ENCODE measurements around the gene ZNF516. TPM values are rescaled to one million over a fixed set of nuclear protein-coding genes. Genes with fewer than 3 reads are reported as not detected.

The ZNF516 gene
- total RNA-seq, 1 donor = 27.7 TPM

DNA sequence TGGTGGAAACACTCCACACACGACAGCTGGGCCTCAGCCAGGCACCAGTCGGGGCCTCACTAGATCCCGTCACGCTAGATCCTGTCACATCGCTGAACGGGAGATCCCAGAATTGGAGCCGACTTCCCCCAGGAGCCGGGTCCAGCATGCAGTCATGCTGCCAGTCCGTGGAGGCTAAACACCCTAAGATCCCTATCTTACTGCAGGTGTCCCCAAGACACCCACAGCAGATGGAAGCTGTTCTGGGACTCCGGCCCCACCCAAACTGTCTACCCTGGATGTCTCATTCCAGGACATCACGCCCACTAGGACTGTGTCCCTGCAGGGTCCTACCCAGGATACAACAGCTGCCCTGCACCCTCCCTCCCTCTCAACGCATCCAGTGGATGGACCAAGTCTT, 23.4 kb downstream of the ZNF516 start:
- Histone ChIP-seq H3K4me1 (ENCODE audit: insufficient read depth, low read length) (peaks cover 77% of the 10 kb centered on the region), H3K27me3 (ENCODE audit: insufficient read depth, low read length) (no peaks in the 10 kb centered on the region), H3K9me3 (ENCODE audit: low read depth, low read length) (no peaks in the 10 kb centered on the region), H3K4me3 (ENCODE audit: low read length) (no peak overlapping the region)

DNA sequence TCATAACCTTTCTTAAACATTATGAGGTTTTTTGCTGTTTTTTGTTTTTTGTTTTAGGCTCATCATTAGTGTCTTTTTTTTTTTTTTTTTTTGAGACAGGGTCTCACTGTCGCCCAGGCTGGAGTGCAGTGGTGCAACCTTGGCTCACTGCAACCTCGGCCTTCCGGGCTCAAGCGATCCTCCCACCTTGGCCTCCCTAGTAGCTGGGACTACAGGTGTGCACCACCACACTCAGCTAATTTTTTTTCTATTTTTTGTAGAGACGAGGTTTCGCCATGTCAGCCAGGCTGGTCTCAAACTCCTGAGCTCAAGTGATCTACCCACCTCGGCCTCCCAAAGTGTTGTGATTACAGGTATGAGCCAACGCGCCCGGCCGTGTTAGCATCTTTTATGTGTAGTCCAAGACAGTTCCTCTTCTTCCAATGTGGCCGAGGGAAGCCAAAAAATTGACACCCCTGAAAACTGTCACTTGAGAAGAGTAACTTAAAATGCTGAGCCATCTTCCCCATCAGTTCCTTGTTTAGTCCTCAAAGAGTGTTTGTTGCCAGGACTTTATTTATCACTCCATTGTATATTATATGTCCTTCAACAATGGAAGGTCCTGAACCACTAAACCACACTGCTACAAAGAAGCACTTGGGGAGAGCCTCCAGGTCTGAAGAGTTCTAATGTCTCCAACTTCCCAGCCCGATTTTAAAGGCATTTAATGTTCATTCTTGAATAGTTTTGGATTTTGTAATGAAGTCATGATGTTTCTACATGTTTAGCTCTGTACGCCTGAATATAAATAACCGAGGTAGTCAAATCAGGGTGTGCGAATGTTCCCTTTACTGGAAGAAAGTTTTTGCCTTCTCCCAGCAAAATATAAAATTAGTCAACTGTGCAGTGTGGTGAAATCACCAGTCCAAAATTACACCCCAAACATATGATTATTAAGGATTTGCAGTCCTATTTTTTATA, 26.4 kb downstream of the ZNF516 start:
- Histone ChIP-seq H3K27me3 (ENCODE audit: insufficient read depth, low read length) (no peaks in the 10 kb centered on the region), H3K4me1 (ENCODE audit: insufficient read depth, low read length) (peaks cover 66% of the 10 kb centered on the region), H3K9me3 (ENCODE audit: low read depth, low read length) (no peaks in the 10 kb centered on the region), H3K4me3 (ENCODE audit: low read length) (no peak overlapping the region)

DNA sequence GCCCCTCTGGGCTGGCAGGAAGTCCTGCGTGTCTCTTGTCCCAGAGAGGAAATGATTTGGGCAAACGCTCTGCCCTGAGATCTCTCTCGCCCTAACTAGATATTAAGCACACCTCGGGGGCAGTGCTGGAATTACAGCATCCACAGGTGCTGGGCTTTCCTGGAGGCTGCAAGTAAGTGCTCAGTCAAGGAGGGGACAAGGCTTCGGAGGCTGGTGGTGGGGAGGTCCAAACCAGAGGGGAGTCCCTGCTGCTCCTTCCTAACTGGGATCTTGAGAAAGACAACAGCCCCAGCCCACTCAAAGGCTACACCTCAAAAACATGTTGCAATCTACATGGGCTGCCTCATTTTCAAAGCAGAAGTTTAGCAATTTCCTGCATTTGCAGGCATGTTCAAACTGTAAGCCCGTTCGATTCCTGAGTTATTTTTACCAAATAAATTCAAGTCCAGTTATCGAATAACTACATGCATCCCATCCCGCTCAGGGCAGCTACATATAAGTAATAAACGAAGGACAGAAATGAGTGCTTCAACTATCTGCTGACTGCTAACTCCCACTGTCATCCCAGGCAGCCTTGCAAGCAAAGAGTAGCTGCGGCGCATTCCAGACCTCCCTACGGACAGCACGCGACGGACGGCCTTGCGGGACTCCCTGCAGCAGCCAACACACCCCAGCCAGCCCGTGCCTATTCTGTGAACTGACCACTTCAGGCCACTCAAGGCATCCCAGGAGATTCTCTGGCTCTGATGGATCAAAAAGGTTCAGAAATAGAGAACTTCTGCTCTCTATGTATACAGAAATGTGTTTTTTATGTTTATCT, 27.5 kb downstream of the ZNF516 start:
- Histone ChIP-seq H3K27me3 (ENCODE audit: insufficient read depth, low read length) (no peaks in the 10 kb centered on the region), H3K4me3 (ENCODE audit: low read length) (no peak overlapping the region), H3K4me1 (ENCODE audit: insufficient read depth, low read length) (peaks cover 61% of the 10 kb centered on the region), H3K9me3 (ENCODE audit: low read depth, low read length) (no peaks in the 10 kb centered on the region)

DNA sequence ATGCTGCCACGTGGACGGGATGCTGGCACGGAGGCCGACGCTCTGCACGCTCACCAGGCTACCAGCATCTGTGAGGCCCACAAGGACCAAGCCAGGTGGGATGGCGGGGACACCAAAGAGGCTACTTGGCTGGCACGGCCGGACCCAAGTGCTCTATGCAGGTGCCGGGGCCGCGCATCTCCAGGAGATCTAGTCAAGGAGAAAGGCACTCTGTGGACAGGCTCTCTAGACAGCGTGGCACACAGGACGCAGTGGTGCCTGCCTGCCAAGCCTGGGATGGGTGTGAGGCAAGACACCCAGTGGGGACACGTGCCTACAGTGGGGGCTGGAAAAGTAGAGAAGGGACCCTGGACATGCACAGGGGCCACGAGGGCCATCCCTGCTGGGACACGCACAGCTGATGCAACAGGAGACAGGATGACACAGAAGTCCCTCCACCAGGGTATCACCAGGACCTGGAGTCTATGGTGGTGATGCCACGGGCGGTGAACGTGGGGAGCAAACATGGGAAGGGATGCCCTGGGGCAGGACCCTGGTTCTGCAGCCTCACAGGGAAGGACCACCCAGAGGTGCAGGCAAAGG, 28.5 kb downstream of the ZNF516 start:
- Histone ChIP-seq H3K27me3 (ENCODE audit: insufficient read depth, low read length) (no peaks in the 10 kb centered on the region), H3K9me3 (ENCODE audit: low read depth, low read length) (no peaks in the 10 kb centered on the region), H3K4me1 (ENCODE audit: insufficient read depth, low read length) (peaks cover 50% of the 10 kb centered on the region), H3K4me3 (ENCODE audit: low read length) (no peak overlapping the region)

DNA sequence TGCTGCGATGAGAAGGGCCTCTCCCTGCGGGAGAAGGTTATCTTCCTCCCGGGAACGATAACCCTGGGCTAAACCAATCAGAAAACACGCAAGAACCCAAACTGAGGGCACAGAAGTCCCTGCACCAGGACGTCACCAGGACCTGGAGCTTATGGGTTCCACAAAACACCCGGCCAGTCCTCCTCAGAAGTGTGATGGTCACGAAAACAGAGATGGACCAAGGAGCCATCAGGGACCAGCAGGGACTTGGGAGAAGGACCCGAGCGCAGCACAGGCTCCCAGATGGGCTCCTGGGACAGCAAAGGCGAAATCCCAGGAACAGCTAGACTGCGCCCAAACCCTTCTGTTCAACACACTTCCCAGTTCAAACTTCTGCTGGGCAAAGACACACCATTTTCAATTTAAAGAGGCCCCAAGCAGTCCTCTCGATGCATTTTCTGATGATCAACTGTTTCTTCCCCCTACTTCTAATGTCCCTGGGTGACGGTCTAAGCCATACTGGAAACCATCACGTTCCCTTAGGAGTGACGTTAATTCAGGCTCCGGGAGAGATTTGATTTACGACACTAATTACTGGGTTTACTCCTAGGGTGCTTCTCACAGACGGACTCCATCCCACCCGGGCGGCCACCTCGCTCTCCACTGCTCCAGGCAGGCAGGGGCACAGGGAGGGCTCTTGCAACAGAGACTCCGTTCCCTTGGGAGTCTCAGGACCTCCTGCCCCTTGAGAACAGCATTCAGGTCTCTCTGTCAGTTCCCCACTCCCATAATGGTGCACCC, 29.2 kb downstream of the ZNF516 start:
- Histone ChIP-seq H3K4me1 (ENCODE audit: insufficient read depth, low read length) (peaks cover 47% of the 10 kb centered on the region), H3K9me3 (ENCODE audit: low read depth, low read length) (no peaks in the 10 kb centered on the region), H3K27me3 (ENCODE audit: insufficient read depth, low read length) (no peaks in the 10 kb centered on the region), H3K4me3 (ENCODE audit: low read length) (no peak overlapping the region)

DNA sequence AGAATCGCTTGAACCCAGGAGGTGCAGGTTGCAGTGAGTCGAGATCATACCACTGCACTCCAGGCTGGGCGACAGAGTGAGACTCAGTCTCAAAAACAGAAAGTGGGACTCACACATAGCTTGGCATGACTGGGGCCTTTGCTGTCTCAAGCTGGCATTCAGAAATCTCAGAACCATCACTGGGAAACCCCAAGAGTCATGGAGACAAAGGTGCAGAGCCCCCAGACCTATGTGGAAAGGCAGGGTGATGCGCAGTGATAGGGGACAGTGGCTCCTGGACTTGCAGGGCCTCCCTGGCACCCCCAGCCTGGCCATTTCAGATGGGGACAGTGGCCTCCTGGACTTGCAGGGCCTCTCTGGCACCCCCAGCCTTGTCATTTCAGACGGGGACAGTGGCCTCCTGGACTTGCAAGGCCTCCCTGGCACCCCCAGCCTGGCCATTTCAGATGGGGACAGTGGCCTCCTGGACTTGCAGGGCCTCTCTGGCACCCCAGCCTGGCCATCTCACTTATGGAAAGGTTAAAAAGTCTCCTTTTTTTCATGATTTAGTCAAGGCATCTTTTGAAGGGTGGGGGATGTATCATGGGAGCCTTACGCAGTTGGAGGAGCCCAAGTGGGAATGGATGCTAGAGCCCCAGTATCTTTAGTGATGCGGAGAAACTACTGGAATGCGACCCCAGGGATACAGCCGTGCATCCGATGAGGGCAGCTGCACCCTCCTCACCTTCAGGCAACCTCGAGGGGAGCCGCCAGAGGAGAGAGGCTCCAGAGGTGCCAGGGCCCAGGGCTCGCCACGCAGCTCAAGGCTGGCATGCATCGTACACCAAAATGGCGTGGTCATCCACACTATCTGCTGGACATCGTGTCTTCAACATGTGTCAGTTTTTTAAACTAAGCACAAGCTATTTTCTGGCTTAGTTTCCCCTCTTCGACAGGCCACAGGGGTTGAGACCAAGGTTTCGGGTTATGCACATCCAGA, 30.5 kb downstream of the ZNF516 start:
- Histone ChIP-seq H3K4me1 (ENCODE audit: insufficient read depth, low read length) (peaks cover 45% of the 10 kb centered on the region), H3K27me3 (ENCODE audit: insufficient read depth, low read length) (no peaks in the 10 kb centered on the region), H3K4me3 (ENCODE audit: low read length) (no peak overlapping the region), H3K9me3 (ENCODE audit: low read depth, low read length) (no peaks in the 10 kb centered on the region)

DNA sequence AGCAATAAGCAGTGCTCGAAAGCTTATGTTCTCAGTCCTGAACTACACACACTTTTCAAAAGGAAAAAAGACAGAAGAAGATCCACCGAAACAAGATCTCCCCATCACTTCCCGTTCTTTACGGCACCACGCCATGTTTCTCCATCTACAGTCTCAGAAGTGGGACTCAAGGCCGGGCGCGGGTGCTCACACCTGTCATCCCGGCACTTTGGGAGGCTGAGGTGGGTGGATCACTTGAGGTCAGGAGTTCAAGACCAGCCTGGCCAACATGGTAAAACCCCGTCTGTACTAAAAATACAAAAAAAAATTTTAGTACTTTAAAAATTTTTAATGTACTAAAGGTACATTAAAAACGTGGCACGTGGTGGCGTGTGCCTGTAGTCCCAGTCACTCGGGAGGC, 31.2 kb downstream of the ZNF516 start:
- no peak overlapping the region for H3K4me3 ChIP-seq (ENCODE audit: low read length)
- H3K27me3 ChIP-seq (ENCODE audit: insufficient read depth, low read length) = no peaks in the 10 kb centered on the region
- peaks cover 42% of the 10 kb centered on the region for H3K4me1 ChIP-seq (ENCODE audit: insufficient read depth, low read length)
- no peaks in the 10 kb centered on the region for H3K9me3 ChIP-seq (ENCODE audit: low read depth, low read length)

DNA sequence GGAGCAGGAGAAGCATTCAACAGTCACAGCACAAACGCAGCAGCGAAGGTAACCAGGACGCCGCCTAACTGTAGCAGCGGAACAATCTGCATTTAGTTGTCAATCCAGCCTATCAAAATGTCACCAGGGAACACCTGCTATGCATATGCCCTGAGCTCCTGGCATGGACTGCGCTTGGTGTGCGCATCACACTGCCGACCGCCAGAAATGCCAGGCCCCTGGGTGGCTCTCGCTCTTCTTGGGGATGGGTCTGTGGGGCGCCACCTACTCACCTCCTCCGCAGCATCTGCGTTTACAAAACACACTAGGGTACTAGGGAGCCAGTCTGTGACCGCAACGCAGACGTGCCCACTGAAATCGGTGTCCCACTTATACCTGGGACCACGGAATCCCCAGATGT, 31.7 kb downstream of the ZNF516 start:
- no peaks in the 10 kb centered on the region for H3K9me3 ChIP-seq (ENCODE audit: low read depth, low read length)
- peaks cover 37% of the 10 kb centered on the region for H3K4me1 ChIP-seq (ENCODE audit: insufficient read depth, low read length)
- H3K27me3 ChIP-seq (ENCODE audit: insufficient read depth, low read length) = no peaks in the 10 kb centered on the region
- no peak overlapping the region for H3K4me3 ChIP-seq (ENCODE audit: low read length)

DNA sequence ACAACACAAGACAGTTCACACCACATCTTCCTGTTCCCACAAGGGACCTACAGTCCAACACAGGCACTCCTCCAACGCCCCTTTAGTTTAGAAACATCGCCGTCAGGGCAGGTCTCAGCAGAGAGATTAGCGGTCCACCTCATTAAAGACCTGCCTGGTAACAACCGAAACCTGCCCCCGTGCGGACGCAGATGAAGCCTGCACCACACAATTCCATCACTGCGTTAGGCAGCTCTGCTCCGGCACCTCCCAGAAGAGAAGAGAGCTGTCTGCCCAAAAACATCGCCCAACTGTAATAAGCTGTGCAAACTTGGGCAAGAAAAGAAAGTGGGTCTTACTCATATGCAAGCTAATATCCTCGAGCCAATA, 32.7 kb downstream of the ZNF516 start:
- Histone ChIP-seq H3K9me3 (ENCODE audit: low read depth, low read length) (no peaks in the 10 kb centered on the region), H3K4me3 (ENCODE audit: low read length) (no peak overlapping the region), H3K4me1 (ENCODE audit: insufficient read depth, low read length) (peaks cover 27% of the 10 kb centered on the region), H3K27me3 (ENCODE audit: insufficient read depth, low read length) (no peaks in the 10 kb centered on the region)

DNA sequence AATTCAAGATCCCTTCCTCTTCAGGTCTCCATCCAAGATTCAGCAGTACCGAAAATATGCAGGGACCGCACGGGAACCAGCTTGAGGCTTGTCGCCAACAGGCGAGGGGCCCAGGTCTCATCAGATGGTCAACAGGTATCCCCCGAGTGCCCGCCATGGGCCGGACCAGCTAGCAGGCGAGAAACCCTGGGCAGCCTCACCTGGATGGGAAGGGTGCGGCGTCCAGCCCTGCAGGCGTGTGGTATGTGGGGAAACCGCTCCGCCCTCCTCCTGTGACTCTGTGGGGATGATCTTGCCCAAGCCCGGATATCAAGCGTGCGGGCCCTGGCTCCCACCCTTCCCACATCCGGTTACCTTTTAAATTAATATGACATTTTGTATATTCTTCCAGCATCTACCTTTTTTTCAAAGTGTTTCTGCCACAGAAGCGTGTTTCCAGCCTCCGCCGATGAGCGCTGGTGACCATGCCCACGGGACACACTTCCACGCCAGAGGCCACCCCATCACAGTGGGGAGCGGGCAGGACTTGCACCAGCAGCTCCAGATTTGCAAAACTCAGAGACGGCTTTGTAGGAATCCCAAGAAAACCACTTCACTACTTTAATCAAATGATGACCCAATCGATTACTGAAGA, 33.2 kb downstream of the ZNF516 start:
- H3K9me3 ChIP-seq (ENCODE audit: low read depth, low read length) = no peaks in the 10 kb centered on the region
- H3K4me1 ChIP-seq (ENCODE audit: insufficient read depth, low read length) = peaks cover 22% of the 10 kb centered on the region
- no peaks in the 10 kb centered on the region for H3K27me3 ChIP-seq (ENCODE audit: insufficient read depth, low read length)
- no peak overlapping the region for H3K4me3 ChIP-seq (ENCODE audit: low read length)

DNA sequence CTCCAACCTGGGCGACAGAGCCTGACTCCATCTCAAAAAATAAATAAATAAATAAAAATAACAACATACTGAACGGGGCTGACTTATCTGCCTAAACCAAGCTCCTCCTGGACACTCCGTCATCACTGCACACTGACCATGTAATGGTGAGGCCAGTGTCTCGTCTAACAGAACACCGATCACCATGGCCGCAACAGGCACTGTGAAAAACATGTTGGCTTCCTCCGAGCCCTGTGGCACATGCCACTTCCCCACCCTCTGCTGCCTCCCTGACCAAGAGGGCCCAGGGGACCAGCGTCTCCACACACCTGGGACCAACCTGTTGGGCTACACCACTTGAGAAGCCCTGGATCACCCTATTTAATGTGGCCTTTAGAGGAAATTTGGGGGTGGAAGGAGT, 33.9 kb downstream of the ZNF516 start:
- no peak overlapping the region for H3K4me3 ChIP-seq (ENCODE audit: low read length)
- peaks cover 15% of the 10 kb centered on the region for H3K4me1 ChIP-seq (ENCODE audit: insufficient read depth, low read length)
- no peaks in the 10 kb centered on the region for H3K9me3 ChIP-seq (ENCODE audit: low read depth, low read length)
- H3K27me3 ChIP-seq (ENCODE audit: insufficient read depth, low read length) = no peaks in the 10 kb centered on the region

DNA sequence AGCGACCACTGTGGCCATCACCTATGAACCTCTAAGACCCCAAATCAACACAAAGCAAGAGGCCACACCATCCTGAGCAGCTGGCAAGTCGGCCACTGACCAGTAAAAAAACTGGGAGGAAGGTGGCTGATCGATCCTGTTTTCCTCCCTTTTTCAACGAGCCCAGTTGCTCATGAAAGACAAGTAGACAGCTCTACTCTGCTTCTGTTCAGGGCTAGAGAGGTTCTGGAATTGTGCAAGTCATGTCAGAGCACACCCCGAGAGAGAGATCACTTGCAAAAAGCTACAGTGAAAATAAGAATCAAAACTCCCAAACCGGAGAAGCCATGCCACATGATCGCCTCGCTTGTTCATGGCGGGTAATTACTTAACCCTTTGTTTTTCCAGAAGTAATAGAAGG, 34.6 kb downstream of the ZNF516 start:
- H3K9me3 ChIP-seq (ENCODE audit: low read depth, low read length) = no peaks in the 10 kb centered on the region
- H3K4me3 ChIP-seq (ENCODE audit: low read length) = no peak overlapping the region
- peaks cover 8% of the 10 kb centered on the region for H3K4me1 ChIP-seq (ENCODE audit: insufficient read depth, low read length)
- no peaks in the 10 kb centered on the region for H3K27me3 ChIP-seq (ENCODE audit: insufficient read depth, low read length)

DNA sequence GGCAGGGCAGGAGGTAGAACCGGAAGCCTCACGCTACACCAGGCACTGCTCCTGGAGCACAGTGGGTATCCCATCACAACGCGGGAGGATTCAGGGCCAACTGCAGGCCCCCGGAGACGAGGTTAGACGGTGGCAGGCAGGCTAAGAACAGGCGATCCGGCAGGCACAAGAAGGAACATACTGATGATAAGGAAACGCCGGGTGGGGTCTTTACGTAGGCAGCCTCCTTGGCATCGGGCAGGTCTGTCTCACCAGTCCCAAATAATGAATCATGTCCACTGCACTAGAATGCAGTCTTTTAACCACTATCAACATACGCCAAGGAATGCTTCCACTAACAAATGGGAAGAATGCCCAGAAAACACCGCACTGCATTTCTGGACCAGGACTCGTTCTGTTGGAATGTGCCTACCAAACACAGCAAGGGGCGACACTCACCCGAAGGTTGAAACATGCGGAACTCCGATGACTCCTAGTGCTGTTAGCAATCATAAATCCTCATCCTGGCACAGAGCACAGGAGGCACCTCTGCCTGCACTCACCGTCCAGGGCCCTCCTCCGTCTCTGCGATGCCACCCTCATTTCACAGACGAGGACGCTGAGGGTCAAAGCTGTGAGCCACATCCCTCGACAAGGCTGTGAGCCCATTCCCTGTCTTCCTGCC, 35.2 kb downstream of the ZNF516 start:
- no peaks in the 10 kb centered on the region for H3K27me3 ChIP-seq (ENCODE audit: insufficient read depth, low read length)
- H3K9me3 ChIP-seq (ENCODE audit: low read depth, low read length) = no peaks in the 10 kb centered on the region
- peaks cover 5% of the 10 kb centered on the region for H3K4me1 ChIP-seq (ENCODE audit: insufficient read depth, low read length)
- H3K4me3 ChIP-seq (ENCODE audit: low read length) = no peak overlapping the region

Measured in mononuclear cell (primary cell).